PC-3 (cell line): ENCODE measurements around the gene FLAD1. TPM values are rescaled to one million over a fixed set of nuclear protein-coding genes. Genes with fewer than 3 reads are reported as not detected.

Experiments used
- ATAC-seq: fragments of 200-7000 bp; cut with Tn5 transposase; 2 replicates; pipeline ENCODE4 v1.9.1; 2020; ENCODE audit warnings: mild to moderate bottlenecking, moderate library complexity
- BruUV-seq: library from RNA; stranded (reverse); fragments of 400-500 nt; replicated peaks from 2 replicates; lab custom pipeline; 2021; lab: Mats Ljungman, UMichigan
- CTCF ChIA-PET: fragments of 300-600 bp; sonication (Branson Sonifier 250); formaldehyde crosslinking; loops from one replicate; lab custom pipeline; 2022; ENCODE audit warnings: antibody characterized with exemption; lab: Charles Lee
- POLR2A ChIA-PET: fragments of 300-600 bp; sonication (Branson Sonifier 250); formaldehyde crosslinking; loops from one replicate; lab custom pipeline; 2022; ENCODE audit warnings: antibody characterized with exemption; ENCODE audit not compliant: unreplicated experiment; lab: Charles Lee
- DNase-seq: peaks from one replicate; pipeline ENCODE4 v3.0.0-alpha.2; 2015
- H2AFZ ChIP-seq: fragments of 300-600 bp; sonication (generic); 2 replicates; pipeline ENCODE4 v1.6.0; 2016; ENCODE audit warnings: antibody characterized with exemption, low read length
- H3F3A ChIP-seq: fragments of 300-600 bp; sonication (generic); one replicate; pipeline ENCODE4 v1.6.0; 2017; ENCODE audit warnings: antibody characterized with exemption, low read length, control low read depth, mild to moderate bottlenecking; ENCODE audit not compliant: unreplicated experiment
- H3K27ac ChIP-seq: fragments of 300-600 bp; sonication (generic); 2 replicates; pipeline ENCODE4 v1.5.1; 2016; ENCODE audit warnings: mild to moderate bottlenecking, low read length
- H3K27me3 ChIP-seq: fragments of 300-600 bp; sonication (generic); 2 replicates; pipeline ENCODE4 v1.6.1; 2016; ENCODE audit warnings: low read length, mixed read lengths
- H3K36me3 ChIP-seq: fragments of 300-600 bp; sonication (generic); 2 replicates; pipeline ENCODE4 v1.6.1; 2016; ENCODE audit warnings: low read depth, mixed run types, low read length, mixed read lengths
- H3K4me1 ChIP-seq: fragments of 300-600 bp; sonication (generic); 2 replicates; pipeline ENCODE4 v1.5.1; 2016; ENCODE audit warnings: low read length; ENCODE audit not compliant: insufficient read depth
- H3K4me2 ChIP-seq: fragments of 300-600 bp; sonication (generic); 2 replicates; pipeline ENCODE4 v1.6.0; 2016; ENCODE audit warnings: low read length
- H3K4me3 ChIP-seq: fragments of 300-600 bp; sonication (generic); 2 replicates; pipeline ENCODE4 v1.5.1; 2016; ENCODE audit warnings: mild to moderate bottlenecking, low read length, mixed read lengths
- H3K79me2 ChIP-seq: fragments of 300-600 bp; sonication (generic); 2 replicates; pipeline ENCODE4 v1.6.1; 2017; ENCODE audit warnings: low read length, mixed read lengths
- H3K9ac ChIP-seq: fragments of 300-600 bp; sonication (generic); 2 replicates; pipeline ENCODE4 v1.6.0; 2016; ENCODE audit warnings: mild to moderate bottlenecking, low read length
- H3K9me2 ChIP-seq: fragments of 300-600 bp; sonication (generic); replicated peaks from 2 replicates; pipeline ENCODE4 v1.6.1; 2016; ENCODE audit warnings: mixed run types, low read length, mixed read lengths
- H3K9me3 ChIP-seq: fragments of 300-600 bp; sonication (generic); 2 replicates; pipeline ENCODE4 v1.6.1; 2016; ENCODE audit warnings: low read length, mixed read lengths
- H4K20me1 ChIP-seq: fragments of 300-600 bp; sonication (generic); 2 replicates; pipeline ENCODE4 v1.6.1; 2016; ENCODE audit warnings: low read length, mixed read lengths
- EZH2 ChIP-seq: fragments of 300-600 bp; sonication (generic); IDR thresholded peaks from one replicate; pipeline ENCODE4 v1.6.1; 2017; ENCODE audit warnings: antibody characterized with exemption, mild to moderate bottlenecking, low read length; ENCODE audit not compliant: unreplicated experiment
- EZH2phosphoT487 ChIP-seq: fragments of 300-600 bp; sonication (generic); IDR thresholded peaks from 2 replicates; pipeline ENCODE4 v1.6.1; 2018; ENCODE audit warnings: mild to moderate bottlenecking, antibody characterized with exemption, low read length, borderline replicate concordance
- intact Hi-C: fragments of 100-400 bp; cut with micrococcal nuclease; formaldehyde crosslinking; loops from 2 replicates; pipeline ENCODE4 v1.9.0; 2023
- total RNA-seq: library from RNA; depleted of rRNA; stranded (reverse); fragments of >200 nt; gene quantifications from 2 replicates; pipeline ENCODE4 v1.2.3, GENCODE V29; 2014
- TF ChIP-seq, protein P1 (sequence below): fragments of 300-600 bp; sonication (generic); conservative IDR thresholded peaks from 2 replicates; pipeline ENCODE4 v1.5.1; 2017; ENCODE audit warnings: antibody characterized with exemption, low read depth, mild to moderate bottlenecking, low read length

The FLAD1 gene
- total RNA-seq, 1 experiment from 2014 or later = 84.0 TPM

DNA sequence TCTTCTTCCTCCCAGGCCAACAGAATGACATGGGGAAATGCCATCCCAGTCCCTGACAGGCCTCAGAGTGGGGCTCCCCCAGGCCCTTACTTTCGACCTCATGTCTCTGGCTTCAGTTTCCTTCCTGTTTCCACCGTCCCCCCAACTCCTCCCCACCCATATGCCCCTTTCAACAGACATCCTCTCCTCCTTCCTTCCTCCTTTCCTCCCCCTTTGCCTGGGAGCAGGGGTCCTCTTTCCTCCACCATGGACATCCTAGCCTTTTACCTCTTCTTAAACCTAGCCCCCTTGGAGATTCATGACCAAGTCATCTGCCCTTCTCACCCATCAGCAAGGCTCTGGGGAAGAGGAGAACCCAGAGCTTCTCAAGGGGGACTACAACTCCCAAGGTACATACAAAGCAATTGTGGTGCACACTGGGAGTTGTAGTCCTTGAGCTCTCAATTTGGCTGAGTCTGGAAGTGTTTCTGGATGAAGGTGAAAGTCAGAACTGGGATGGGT, 23.5 kb downstream of the FLAD1 start:
- no TSS peak for BruUV-seq
- CTCF ChIA-PET = no interaction called here
- peaks cover 91% of the 10 kb centered on the region for H3K79me2 ChIP-seq
- H3K9me2 ChIP-seq = no peaks in the 10 kb centered on the region
- no peaks in the 10 kb centered on the region for H3K27me3 ChIP-seq
- TF ChIP-seq EZH2 = no peak
- no peak for TF ChIP-seq EZH2phosphoT487
- TF ChIP-seq, protein P1, sequence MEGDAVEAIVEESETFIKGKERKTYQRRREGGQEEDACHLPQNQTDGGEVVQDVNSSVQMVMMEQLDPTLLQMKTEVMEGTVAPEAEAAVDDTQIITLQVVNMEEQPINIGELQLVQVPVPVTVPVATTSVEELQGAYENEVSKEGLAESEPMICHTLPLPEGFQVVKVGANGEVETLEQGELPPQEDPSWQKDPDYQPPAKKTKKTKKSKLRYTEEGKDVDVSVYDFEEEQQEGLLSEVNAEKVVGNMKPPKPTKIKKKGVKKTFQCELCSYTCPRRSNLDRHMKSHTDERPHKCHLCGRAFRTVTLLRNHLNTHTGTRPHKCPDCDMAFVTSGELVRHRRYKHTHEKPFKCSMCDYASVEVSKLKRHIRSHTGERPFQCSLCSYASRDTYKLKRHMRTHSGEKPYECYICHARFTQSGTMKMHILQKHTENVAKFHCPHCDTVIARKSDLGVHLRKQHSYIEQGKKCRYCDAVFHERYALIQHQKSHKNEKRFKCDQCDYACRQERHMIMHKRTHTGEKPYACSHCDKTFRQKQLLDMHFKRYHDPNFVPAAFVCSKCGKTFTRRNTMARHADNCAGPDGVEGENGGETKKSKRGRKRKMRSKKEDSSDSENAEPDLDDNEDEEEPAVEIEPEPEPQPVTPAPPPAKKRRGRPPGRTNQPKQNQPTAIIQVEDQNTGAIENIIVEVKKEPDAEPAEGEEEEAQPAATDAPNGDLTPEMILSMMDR = no peak
- H3K9ac ChIP-seq = no peak overlapping the region
- H2AFZ ChIP-seq = no peak overlapping the region
- peak overlapping the region; percentile 98 for H3K4me2 ChIP-seq
- intact Hi-C loops = no loop called here
- H3K4me3 ChIP-seq = no peak overlapping the region
- peaks cover 37% of the 10 kb centered on the region for H3K4me1 ChIP-seq
- H4K20me1 ChIP-seq = 0 out of 2 replicates have a peak, but pooled peaks cover 3% of the 10 kb centered on the region
- POLR2A ChIA-PET = interaction anchor here (0.6 kb wide), 1 partner anchor 10 kb away, joined by 3 read pairs; no protein-coding TSS in a partner anchor
- no peak for DNase-seq
- ATAC-seq = no peak
- no peak overlapping the region for H3K27ac ChIP-seq
- peaks cover 16% of the 10 kb centered on the region; the same call in 1 of the 2 replicates for H3K36me3 ChIP-seq
- H3K9me3 ChIP-seq = no peaks in the 10 kb centered on the region
- peaks cover 4% of the 10 kb centered on the region for H3F3A ChIP-seq

DNA sequence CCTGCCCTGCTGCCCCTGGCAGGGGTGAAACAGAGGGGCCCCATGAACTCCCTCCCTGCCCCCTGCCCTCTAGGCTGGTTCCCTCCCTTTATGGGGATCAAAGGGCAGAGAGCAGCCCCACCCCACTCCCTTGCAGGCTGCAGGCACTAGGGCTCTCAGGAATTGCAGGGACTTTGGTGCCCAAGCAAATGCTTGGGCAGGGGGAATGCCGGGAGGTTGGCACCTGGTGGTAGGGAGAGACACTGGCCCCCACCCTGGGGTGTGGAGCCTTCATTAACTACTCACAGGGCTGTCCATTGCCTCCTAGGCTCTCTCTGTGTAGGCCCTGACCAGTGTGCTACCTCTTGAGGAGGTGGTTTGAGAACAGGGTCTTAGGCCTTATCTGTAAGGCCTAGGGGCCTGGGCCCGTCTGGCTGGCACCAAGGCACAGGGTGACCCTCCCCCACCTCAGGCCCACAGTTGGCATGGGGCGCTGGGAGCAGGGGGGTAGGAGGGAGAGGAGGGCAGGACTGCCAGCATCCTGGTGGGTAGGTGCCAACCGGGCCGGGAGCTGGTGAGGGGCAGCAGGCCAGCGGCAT, 24.2 kb downstream of the FLAD1 start:
- H3K9me2 ChIP-seq = no peaks in the 10 kb centered on the region
- TF ChIP-seq, protein P1 = no peak
- TF ChIP-seq EZH2 (no peak), EZH2phosphoT487 (no peak)
- H4K20me1 ChIP-seq = 0 out of 2 replicates have a peak, but pooled peaks cover 3% of the 10 kb centered on the region
- H3K27me3 ChIP-seq = no peaks in the 10 kb centered on the region
- intact Hi-C loops = no loop called here
- H3K9me3 ChIP-seq = no peaks in the 10 kb centered on the region
- DNase-seq = no peak
- H2AFZ ChIP-seq = no peak overlapping the region
- no peak overlapping the region for H3K4me2 ChIP-seq
- POLR2A ChIA-PET = no interaction called here
- peaks cover 4% of the 10 kb centered on the region for H3F3A ChIP-seq
- peaks cover 96% of the 10 kb centered on the region for H3K79me2 ChIP-seq
- no TSS peak for BruUV-seq
- no peak overlapping the region for H3K27ac ChIP-seq
- no peak overlapping the region for H3K4me3 ChIP-seq
- no peak for ATAC-seq
- no peak overlapping the region for H3K9ac ChIP-seq
- CTCF ChIA-PET = no interaction called here
- H3K4me1 ChIP-seq = peaks cover 37% of the 10 kb centered on the region
- H3K36me3 ChIP-seq = peaks cover 17% of the 10 kb centered on the region; the same call in 1 of the 2 replicates
